ENCODE measurements around the gene UQCC2.
A peak's percentile ranks its signal among the peaks of the same experiment; 100 is the strongest.

The UQCC2 gene

DNA sequence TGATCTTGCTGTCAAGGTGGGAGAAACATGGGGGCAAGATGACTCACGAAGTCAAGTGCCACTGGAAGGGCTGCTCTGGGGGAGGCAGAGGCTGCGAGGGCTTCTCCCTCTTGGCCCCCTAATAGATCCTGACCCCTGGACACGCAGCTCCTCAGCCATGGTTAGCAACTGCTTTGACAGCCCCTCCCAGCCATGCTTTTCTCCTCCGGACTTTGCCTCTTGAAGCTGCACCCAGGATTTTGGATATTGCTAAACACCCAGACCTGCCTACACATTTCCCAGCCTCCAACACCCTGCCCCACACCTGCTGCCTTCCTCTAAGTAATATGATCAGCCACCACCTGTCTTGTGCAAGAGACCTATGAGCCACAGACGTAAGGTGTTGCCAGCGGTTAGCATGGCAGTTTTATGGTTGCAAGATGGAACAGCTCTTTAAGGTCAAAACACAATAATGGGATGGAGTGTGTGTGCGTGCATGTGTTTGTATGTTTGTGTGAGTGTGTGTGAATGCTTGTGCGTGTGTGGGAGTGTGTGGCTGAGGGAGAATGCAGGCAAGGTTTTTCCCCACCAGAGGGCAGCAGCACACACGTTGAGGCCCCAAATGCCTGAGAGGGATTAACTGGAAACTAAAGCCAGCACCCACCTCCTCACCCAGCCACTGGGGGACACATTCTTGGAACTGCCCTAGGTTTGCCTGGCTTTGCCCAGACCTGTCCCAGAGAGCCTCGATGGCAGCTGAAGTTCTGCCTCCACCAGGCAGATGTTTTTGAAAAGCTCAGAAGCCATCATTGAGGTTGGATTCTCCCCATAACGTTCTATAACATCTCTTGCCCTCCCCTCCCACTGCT lies 32.7 kb upstream of the UQCC2 start:
- peak; percentile 63 for DNase-seq (ENCODE audit: low spot score)

DNA sequence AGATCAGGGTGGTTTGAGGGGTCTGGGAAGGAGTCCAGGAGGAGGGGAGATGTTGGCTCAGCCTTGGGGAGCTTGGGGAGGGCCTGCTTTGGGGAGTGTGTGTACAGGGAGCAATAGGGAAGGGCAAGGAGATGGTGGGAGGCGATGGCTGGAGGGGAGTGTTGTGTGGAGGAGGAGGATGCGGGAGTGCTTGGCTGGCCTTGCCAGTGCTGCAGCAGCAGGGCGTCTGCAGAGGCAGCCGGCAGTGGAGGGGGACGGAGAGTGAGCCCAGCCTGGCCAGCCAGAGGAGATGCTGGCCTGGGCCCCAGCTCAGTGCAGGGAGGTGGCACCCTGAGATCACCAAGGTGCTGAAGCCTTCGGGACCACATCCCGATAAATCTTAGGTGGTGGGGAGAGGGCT lies 31.3 kb upstream of the UQCC2 start:
- no peak for DNase-seq (ENCODE audit: low spot score)

DNA sequence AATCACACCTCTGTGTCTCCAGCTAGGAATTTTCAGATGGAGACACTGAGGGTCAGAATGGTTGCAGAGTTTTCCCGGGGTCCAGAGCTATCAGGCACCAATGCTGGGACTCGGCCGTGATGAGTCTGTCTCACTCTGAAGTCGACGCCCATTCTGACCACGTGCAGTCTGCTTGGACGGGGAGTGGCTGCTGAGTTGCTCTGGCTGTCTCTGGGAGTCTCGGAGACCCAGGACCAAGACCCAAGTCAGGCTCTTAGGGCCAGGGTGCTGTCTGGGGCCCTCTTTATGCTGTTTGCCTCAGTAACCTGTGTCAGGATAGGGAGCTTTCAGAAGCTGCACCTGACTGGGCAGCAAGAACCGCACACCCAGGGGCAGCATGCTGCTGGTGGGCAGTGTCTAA lies 30.6 kb upstream of the UQCC2 start:
- no peak for DNase-seq (ENCODE audit: low spot score)

DNA sequence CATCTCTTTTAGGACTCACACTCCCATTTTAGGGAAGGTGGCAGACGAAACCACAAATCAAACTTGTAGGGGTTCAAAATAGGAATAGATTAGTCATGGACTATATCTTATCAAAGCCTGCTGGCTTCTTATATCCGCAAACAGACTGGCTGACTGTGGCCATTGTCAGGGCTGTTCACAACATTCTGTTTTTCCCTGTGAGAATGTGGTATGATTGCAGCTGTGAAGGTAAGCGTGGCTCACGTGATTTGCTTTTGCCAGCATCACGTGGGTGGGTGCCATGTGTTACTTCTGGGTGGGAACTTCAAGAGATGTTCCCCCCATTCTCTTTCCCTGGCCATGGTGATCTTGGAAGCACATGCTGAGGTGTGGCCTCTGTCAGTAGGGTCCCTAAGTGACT lies 29.3 kb upstream of the UQCC2 start:
- no peak for DNase-seq (ENCODE audit: low spot score)

DNA sequence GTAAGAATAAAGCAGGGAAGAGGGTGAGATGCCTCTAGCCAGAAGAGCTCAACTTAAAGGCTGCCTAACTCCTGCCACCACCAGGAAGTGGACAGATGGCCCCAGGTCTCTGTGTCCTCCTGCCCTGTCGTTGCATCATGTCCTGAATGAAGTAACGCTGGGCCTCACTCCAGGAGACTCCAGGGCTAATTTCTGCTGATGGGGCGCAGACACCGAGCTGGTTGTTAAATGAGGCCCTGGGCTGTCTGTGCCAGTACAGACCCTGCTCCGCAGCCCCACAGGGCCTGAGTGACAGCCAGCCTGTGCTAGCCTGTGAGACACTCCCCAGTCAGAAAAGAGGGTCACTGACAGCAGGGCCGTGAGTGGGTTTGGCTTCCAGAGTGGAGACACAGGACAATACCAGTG lies 28.7 kb upstream of the UQCC2 start:
- no peak for DNase-seq (ENCODE audit: low spot score)

DNA sequence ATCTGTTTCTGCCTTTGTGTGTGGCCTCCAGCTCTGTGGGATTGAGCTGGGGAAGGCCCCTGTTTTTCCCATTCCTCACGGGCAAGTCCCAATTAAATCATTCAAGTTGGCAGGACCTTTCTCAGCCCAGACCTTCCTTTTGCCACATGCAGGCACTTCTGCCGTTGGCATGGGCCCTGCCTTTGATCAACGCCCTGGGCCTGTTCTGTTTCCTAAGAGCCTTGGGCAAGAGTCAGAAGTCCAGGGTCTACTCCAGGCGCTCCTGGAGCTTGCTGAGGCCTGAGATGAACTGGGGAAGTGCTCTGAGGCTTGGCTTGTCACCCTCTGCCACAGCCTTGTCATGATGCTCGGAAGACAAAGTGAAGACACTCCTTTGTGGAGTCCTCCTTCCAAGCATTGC lies 28.1 kb upstream of the UQCC2 start:
- DNase-seq (ENCODE audit: low spot score): no peak

DNA sequence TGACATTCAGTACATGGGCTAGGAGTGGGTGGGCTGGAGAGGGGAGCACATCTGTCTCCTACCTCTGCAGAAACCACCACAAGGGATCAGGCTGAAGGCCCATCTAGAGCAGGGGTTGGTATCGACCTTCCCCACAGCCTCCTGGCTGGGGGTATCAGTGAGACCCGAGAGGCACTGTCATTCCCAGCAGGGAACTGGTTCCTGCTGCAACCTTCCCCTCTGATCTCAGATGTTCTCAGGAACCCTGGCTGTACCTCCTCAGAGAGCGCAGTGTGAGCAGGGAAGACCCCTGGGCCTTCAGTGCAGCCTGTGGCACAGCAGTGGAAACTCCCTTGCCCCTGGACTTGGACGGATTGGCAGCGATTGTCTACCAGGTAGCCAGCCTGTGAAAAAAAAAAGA lies 27.4 kb upstream of the UQCC2 start:
- no peak for DNase-seq (ENCODE audit: low spot score)

DNA sequence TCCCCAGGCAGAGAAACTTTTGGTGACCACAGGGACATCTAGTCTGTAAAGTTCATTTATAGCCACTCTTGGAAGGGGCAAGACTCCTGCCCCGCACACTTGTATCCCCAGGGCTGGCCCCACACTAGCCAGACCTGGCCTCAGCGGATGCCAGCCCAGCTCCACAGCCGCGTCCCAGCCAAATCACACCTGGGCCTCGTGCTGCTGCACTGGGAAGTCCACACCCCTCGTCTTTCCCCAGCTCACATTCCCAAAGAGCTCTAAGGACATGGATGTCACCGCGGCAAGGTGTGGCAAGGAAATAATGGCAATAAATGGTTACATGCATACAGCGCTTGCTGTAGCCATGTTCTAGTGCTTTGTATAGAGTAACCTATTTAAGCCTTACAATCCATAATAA lies 26.7 kb upstream of the UQCC2 start:
- no peak for DNase-seq (ENCODE audit: low spot score)

DNA sequence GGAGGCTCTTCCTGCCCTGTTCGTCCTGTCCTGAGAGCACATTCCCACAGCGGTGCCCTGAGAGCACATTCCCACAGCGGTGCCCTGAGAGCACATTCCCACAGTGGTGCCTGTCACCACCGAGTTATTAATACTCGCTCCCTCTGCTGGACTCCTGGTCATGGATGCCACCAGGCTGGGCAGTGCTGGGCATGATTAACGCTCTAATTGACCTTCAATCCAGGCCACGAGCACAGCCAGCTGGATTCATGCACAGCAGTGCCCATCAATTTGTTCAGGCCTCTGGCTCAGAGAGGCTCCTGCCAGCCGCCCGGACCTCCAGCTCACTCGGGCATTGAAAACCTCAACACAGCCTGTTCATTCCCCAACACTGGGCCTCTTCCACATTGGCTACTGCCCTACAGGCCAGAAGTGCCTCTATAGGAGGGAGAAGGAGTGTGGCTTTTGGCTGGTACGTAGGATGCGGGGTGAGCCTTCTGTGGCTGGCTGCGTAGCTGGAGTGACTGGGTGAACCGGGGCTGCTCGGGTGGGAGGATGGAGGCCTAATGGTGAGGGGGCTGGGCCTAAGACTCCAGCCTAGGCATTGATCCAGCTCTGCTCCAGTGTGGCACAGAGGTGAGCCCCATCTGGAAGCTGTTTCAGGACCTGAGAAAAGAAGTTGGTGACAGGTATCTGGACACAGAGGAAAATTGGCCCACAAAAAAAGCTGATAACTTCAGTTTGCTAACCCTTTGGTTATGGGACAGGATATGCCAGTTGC lies 25.9 kb upstream of the UQCC2 start:
- no peak for DNase-seq (ENCODE audit: low spot score)

DNA sequence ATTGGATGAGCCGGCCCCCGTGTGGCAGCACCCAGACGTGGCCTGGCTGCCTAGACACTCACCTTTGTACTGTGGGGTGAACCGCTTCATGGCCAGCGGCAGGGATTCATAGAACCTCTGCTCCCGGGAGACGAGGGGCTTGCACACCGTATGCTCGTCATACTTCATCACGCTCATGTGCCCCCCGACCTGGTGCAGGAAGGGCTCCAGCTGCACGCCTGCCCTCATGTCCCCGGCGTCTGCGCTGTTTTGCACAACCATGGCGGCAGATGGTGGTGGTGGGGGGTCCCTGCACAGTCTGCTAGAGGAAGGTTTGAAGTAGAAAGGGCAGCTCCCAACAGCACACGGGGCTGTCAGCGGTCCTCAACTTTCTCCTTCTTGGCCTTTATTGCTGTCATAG lies 23.7 kb upstream of the UQCC2 start:
- DNase-seq (ENCODE audit: low spot score): no peak

DNA sequence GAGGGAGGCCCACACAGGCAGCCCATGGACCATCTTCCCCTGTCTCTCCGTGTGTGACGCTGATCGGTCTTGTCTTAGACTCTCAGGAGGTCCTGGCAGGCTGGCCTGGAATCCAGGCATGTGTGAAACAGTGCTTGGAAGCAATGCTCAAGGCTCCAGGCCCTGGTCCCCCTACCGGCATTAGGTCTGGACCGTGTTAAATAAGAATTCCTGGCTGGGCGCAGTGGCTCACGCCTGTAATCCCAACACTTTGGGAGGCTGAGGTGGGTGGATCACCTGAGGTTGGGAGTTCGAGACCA lies 22.2 kb upstream of the UQCC2 start:
- DNase-seq (ENCODE audit: low spot score): no peak

DNA sequence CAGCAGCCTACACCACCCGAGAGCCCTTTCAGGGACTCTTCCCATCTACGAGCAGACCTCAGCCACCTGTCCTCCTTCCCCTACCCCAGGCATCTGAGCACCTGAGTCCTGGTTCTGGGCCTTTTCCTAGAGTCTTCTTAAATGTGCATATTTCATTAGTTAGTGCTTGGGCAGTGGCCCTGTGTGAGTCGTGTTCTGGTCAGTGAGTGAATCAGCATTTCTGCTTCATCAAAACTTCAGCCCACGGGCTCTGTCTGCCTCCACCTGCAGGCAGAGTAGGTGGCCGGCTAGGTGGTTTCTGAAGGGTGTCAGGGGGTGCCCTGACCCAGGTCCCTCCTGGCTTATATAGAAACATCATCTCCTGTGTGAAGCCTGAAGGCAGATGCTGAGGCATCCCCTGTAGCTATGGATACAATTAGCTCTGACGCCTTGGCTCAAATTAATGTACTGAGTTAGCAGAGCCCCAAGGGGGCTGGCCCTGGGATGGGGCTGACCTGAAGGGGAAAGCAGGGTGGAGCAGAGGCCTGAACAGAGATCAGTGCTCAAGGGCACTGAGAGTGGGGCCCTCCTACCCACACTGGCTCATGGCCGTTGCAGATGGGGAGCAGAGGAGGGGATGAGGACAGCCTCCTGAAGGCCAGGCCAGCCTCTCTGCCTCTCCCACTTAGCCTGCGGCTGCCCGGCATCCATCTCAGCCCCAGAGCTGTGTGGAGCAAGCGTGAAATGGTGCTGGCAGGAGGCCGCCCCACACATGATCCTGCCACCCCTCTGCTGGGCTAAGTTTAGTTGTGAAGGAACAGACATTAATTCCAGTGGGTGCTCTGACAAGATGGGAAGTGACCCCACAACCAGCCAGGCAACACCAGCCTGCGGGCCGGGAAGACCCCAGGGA lies 21.6 kb upstream of the UQCC2 start:
- DNase-seq (ENCODE audit: low spot score): no peak

DNA sequence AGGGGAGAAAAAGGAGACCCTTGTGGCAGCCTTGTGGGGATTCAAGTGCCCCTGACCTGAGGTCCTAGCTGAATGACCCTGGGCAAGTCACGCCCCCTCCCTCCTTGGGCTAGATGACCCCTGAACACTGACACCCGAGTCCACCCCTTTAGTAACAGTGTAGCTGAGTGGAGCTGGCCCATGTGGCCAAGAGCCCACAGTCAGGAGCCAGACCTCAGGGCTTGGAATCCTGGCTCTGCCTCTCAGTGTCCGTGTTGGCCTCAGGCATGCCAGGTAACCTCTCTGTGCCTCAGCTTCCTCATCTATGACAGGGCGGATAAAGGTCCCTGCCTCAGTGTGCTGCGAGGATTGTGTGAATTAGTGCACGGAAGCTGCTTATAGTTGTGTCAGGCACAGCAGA lies 20.9 kb upstream of the UQCC2 start:
- DNase-seq (ENCODE audit: low spot score): no peak

DNA sequence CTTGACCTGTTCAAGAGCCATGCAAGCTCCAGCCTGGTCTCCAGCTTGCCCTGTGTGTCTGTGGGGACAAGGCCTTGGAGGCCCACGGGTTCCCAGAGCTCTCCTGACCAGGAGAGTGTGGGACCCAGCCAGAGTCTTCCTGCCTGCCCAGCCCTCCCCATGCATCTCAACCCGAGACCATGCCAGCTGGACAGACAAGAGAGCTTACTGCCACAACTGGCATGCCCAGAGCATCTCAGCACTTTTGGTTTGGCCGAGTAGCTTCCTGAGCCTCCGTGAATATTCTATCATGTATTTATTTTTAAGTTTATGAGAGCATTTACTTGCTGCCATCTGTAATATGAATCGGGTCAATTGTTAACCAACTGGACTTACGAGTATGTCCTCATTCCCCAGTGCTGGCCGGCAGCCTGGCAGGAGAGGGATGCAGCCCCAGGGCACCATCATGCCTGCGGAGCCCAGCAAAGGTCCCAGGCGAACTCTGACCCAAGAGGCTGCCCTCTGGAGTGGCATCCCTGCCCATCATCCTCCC lies 20.3 kb upstream of the UQCC2 start:
- no peak for DNase-seq (ENCODE audit: low spot score)

DNA sequence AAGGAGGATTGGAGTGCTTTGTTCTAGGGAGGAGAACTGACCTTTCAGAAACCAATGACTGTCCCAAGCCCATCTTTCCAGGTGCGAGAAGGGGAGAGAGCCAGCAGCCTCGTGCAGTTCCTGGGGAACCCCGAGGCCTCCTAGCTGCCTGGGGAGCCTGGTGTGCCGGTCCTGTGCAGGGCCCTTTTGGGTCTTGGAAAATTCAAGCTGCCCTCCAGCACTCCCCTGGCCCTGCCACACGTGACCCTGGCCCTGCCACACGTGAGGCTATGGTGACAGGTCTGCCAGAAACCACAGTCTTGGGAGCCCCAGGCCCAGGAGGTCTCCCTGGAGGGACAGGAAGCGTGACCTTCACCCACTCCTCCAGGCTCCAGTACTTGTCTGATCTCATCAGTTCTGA lies 19.5 kb upstream of the UQCC2 start:
- DNase-seq (ENCODE audit: low spot score): no peak

DNA sequence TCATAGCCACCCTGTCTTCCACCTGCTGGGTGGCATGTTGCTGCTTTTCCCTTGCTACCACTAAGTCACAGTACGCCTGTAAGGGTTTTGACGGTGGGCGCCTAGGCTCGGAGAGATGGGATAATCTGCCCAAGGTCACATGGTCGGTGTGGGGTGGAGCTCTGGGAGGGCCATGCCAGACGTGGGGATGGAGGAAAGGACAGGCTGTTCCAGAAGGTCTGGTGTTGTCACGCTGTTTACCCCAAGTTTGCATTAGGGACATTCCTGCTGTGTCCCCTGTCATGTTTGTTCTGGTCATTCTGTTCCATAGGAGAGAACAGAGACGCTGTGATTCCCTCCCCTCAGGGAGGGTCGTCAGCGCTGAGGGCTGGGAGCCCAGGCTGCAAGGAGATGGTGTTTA lies 19.1 kb upstream of the UQCC2 start:
- no peak for DNase-seq (ENCODE audit: low spot score)

DNA sequence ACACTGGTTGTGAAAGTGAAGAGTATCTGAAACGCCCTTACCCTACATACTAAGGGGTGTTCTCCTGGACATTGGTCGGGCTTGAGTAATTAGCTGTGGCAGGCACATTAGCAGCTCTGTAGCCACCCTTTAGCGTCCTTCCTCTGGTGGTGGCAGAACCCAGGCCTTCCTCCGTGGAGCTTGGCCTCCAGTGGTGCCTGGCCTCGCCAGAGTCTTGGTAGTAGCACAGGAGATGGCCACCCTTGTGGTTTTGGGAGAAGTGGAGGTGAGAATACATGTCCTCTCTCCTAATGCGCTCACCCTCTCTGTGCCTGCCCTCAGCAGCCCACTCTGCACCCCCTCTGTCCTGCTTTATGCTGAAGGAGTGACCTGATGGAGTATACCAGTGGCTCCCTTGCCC lies 17.6 kb upstream of the UQCC2 start:
- no peak for DNase-seq (ENCODE audit: low spot score)

DNA sequence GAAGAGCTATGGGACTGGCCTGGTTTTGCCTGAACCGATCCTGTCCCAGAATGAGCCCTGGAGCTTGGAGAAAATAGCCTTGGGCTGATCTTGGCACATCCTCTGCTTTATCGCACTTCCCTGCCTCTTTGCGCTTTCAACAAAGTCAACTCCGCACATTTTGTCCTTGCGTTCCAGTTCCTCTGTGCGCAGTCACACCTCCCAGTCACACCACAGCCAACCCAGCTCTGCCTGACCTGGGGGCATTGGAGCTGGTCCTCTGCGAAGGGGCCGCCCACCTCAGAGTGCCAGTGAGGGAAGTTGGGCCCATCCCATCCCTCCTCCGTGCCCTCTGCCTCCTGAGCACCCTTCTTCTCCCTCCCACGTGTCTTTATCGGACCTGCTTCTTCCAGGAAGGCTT lies 16.9 kb upstream of the UQCC2 start:
- DNase-seq (ENCODE audit: low spot score): no peak

DNA sequence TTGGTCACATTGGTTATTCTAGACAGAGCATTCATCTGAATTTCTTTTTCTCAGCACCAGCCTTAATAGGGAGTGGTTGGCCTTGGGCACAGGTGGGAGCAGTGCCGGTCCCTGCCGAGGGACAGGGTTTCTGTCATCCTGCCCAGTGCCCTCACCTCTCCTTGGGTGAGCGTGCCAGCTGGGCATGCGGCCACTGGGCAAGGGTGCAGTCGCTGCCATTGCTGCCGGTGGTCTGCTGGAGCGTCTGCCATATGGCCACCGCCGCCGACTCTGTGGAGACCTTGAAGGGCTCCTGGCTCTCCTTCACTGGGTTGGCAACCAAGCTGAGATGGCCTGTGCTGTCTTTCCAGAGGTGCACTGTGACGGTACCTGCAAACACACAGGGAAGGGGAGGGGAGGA lies 16.4 kb upstream of the UQCC2 start:
- DNase-seq (ENCODE audit: low spot score): no peak

DNA sequence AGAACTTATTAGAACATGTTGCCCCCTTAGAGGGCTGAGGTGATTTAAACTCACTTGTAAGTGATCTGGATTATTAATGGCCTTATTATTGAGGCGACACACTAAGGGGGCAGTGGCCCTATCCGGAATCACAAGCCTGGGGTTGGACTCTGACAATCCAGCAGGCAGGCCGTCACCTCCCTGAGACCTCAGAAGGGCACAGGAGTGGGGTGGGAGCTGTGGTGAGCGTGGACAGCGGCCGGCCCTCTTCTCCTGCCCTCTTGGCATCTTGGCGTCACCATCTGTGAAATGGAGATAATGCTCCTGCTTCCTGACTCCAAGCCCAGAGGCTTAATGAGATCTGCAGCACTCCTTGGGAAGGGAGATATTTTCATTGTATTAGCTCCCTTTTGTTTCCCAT lies 15.6 kb upstream of the UQCC2 start:
- no peak for DNase-seq (ENCODE audit: low spot score)

DNA sequence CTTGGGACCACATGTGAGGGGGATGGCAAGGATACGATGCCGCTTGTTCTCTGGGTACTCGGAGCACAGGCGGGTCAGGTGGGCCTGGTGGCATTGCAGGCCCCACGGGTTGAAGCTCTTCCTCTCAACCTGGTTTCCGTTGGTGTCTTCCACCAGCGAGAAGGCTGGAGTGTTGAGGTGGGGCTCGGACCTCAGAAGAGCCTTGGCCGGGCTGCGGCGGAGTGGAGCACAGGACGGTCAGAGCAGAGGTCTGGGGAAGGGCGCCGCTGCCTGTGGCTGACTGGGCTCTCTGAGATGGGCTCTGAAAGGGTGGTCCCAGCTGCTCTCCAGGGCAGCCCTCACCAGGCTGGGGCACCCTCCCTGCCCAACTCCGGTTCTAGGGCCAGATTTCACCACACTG lies 15.2 kb upstream of the UQCC2 start:
- no peak for DNase-seq (ENCODE audit: low spot score)

DNA sequence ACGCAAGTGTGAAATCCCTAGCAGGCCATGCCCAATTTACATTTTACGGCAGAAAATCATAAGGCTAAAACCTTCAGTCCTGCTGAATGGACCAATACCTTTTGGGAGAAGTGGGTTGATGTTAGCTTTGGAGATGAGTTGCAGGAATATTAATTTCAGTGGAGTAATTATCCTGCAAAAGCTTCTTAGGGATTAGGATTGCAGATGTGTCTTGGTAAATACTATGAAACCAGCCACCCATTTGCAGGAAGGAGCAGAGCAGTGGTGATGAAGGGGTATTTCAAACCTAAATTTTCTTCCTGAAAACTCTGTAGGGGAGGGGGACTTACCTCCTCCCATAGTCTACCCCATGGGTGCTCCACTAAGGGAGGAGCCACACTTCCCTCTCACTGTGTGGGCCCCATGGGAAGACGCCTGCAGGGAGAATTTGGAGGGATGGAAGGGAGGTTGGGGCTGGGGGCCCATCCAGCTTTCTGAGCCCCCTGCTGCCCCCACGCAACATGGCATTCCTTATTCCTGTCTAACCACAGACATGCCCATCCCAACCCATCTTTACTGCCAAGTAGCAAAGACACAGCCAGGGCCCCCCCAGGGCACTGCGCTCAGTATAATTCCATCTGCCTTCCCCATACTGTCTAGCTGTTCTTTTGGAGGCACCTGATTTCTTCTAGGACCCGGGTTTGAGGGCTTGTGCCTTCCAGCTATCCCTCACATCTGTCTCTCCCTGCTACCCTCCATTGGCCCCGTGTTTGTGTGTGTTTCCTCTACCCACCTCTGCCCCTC lies 14.6 kb upstream of the UQCC2 start:
- DNase-seq (ENCODE audit: low spot score): no peak

Data from hematopoietic multipotent progenitor cell treated with erythropoietin and hydrocortisone succinate and interleukin-3 and kit ligand, for 15 days (in vitro differentiated cells).